Measurements from ENCODE around the gene ZXDC. TPM values are rescaled to one million over a fixed set of nuclear protein-coding genes. Genes with fewer than 3 reads are reported as not detected.
A peak's percentile ranks its signal among the peaks of the same experiment; 100 is the strongest.

Gene ZXDC
- total and polyA plus RNA-seq, 7 donors = 10.6 to 39.5 (median 30.3) TPM

- Histone ChIP-seq H3K4me1 (peaks cover 86% of the 10 kb centered on the region), H3K36me3 (ENCODE audit: insufficient read depth in 1 of 2, low read depth in 1 of 2) (peaks cover 15 to 93% of the 10 kb centered on the region in 2 donors), H3K9me3 (no peaks in the 10 kb centered on the region), H3K4me3 (no peak overlapping the region), H3K27me3 (ENCODE audit: insufficient read depth in 3 of 3, low read length in 2 of 3) (no peaks in the 10 kb centered on the region), H3K27ac (peak overlapping the region; percentile 96)
- WGBS, 3 donors = 64 to 73% (median 66%) methylated on average over 19 of the region's 19 CpGs
- intact Hi-C loops (cut with DNase I) = no loop called here
- DNase-seq (peak in 1 of 2 donors; percentile 52), ATAC-seq (peak in 2 of 4 donors; percentile 18 to 21)
- no peak for TF ChIP-seq CTCF (IDR thresholded peaks at IDR 0.05)
These were observed 8.6 kb downstream of the ZXDC start for GRCh38 chr3:126466886-126467610.

GRCh38 chr3:126465928-126466544 is 9.7 kb downstream of the ZXDC start:
- Histone ChIP-seq H3K36me3 (ENCODE audit: insufficient read depth in 1 of 2, low read depth in 1 of 2) (peaks cover 20 to 94% of the 10 kb centered on the region in 2 donors), H3K9me3 (no peaks in the 10 kb centered on the region)

GRCh38 chr3:126464997-126465396 is 10.7 kb downstream of the ZXDC start:
- H3K4me3 ChIP-seq = no peak overlapping the region
- H3K36me3 ChIP-seq (ENCODE audit: insufficient read depth in 1 of 2, low read depth in 1 of 2) = peaks cover 17 to 94% of the 10 kb centered on the region in 2 donors
- intact Hi-C loops (cut with DNase I) = no loop called here
- ATAC-seq (peak in 2 of 4 donors; percentile 6 to 31), DNase-seq (peak in 1 of 2 donors; percentile 48)
- H3K27ac ChIP-seq = peak overlapping the region; percentile 96
- no peaks in the 10 kb centered on the region for H3K27me3 ChIP-seq (ENCODE audit: insufficient read depth in 3 of 3, low read length in 2 of 3)
- no peaks in the 10 kb centered on the region for H3K9me3 ChIP-seq
- peaks cover 84% of the 10 kb centered on the region for H3K4me1 ChIP-seq
- TF ChIP-seq CTCF (IDR thresholded peaks at IDR 0.05) = no peak
- WGBS, 3 donors = 46 to 63% (median 48%) methylated on average over 11 of the region's 11 CpGs

More at GRCh38 chr3:126465928-126466544, 9.7 kb downstream of the ZXDC start:
- H3K4me1 ChIP-seq = peaks cover 86% of the 10 kb centered on the region
- no peak for TF ChIP-seq CTCF (IDR thresholded peaks at IDR 0.05)
- ATAC-seq (no peak), DNase-seq (peak in 1 of 2 donors; percentile 68)
- 53 to 76% (median 67%) methylated on average over 16 of the region's 16 CpGs for WGBS, 3 donors
- H3K27me3 ChIP-seq (ENCODE audit: insufficient read depth in 3 of 3, low read length in 2 of 3) = no peaks in the 10 kb centered on the region
- no peak overlapping the region for H3K4me3 ChIP-seq
- intact Hi-C loops (cut with DNase I) = no loop called here
- H3K27ac ChIP-seq = peak overlapping the region; percentile 96

- no peak for TF ChIP-seq CTCF (IDR thresholded peaks at IDR 0.05)
- no peaks in the 10 kb centered on the region for H3K9me3 ChIP-seq
- peaks cover 86% of the 10 kb centered on the region for H3K4me1 ChIP-seq
- 24 to 55% (median 37%) methylated on average over 4 of the region's 4 CpGs for WGBS, 3 donors
- H3K4me3 ChIP-seq = no peak overlapping the region
- intact Hi-C loops (cut with DNase I) = no loop called here
- DNase-seq (peak in 1 of 2 donors; percentile 19), ATAC-seq (no peak)
- no peaks in the 10 kb centered on the region for H3K27me3 ChIP-seq (ENCODE audit: insufficient read depth in 3 of 3, low read length in 2 of 3)
- peak overlapping the region; percentile 96 for H3K27ac ChIP-seq
- peaks cover 17 to 94% of the 10 kb centered on the region in 2 donors for H3K36me3 ChIP-seq (ENCODE audit: insufficient read depth in 1 of 2, low read depth in 1 of 2)
These were observed 11.2 kb downstream of the ZXDC start for GRCh38 chr3:126464494-126464893.

Measured in psoas muscle (tissue), 8 donors.